GM21526 (cell line): ENCODE data around the gene RCBTB2.

Experiments
- ATAC-seq: cut with Tn5 transposase; IDR thresholded peaks from one replicate; pipeline ENCODE4 v1.9.1; 2021; ENCODE audit warnings: moderate library complexity; ENCODE audit not compliant: unreplicated experiment, low FRiP score

The RCBTB2 gene

DNA sequence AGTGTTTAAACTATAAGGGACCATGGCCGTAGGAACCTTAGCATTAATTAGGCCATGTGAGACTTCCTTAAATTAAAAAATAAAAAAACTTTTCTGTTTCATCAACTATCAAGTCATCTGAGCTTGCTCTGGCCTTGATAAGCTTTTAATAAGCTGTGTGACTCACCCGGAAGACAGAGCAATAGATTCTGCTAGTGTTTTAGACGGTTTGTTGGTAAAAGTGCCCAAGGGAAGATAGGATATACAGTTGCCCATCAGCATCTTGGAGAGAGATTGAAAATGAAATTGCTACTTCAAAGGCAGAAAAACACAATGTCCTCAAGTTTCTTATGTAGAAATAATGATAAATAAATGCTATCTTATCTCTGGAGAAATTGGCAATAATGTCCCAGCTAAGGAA is 31.2 kb upstream of the RCBTB2 start:
- no peak for ATAC-seq

DNA sequence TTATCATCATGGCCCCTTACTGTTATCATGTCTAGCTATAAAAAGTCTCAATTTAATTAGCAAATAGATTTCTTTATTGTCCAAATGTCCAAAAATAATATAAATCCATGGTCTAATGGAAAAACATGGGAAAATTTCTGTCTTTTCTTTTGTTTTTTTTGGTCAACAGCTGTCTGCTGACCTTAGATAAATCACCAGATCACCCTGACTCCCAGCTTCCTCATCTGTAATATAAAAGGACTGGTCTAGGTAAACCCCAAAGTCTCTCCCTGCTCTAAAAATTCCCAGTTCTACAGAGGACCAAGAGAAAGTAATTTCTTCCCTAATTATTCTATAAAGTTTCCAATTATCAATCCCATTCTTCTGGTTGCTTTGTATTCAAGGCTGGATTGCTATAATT is 30.7 kb upstream of the RCBTB2 start:
- ATAC-seq: no peak

- ATAC-seq: peak; percentile 96
Observed at GRCh38 chr13:48562296-48563066, 29.6 kb upstream of the RCBTB2 start.

DNA sequence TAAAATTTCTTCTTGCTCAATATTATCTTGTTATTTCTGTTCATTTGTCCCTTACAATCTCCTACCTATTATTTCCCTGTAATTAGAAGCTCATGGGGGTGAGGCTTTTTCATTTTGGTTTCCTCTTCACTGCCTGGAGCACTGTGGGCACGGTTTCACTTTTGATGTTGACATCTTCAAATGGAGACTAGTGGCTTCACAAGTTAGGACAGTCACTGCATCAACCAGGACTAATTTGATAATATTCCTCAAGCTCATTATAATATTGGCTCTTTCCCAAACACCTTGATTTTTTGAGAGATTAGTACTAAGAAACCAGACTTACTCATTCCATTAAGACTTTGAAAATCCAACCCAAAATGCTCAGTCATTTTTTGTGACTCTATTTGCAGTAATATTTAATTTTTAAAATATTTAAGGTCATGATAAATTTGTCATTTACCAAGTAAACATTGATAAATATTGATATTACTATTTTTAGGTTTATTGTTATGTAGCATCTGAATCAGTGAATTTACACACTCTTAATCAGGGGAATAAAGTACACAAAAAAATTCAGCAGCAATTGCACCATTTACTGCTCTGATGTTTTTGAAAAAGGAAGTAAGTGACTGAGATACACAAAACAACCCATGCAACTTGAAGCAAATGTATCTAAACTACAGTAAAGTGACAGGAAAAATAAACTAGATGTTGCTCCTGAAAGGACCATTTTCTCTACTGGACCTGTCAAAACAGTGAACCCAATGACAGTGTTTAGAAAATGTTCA is 28.8 kb upstream of the RCBTB2 start:
- peak; percentile 3 for ATAC-seq

GRCh38 chr13:48560657-48561337 is 27.9 kb upstream of the RCBTB2 start:
- ATAC-seq: no peak

DNA sequence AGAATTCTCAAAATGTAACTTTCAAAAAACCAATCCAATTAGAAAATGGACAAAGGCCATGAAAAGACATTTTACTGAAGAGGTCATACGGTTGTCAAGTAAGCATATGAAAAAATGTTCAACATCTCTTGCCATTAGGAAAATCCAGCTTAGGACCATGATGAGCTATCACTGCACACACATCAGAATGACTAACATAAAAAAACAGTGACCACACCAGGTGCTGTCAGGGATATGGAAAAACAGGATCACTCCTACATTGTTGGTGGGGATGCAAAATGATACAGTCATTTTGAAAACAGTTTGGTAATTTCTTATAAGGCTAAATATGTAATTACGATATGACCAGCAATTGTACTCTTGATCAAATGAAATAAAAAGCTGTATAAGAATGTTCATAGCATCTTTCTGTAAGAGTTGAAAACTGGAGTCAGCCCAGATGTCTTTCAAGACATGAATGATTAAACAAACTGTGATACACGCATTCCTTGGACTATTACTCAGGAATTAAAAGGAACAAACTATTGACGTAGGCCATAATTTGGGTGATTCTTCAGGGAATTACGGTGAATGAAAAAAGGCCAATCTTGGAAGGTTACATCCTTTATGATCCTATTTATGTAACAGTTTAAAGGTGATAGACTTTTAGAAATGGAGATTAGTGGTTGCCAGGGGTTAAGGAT is 26.9 kb upstream of the RCBTB2 start:
- ATAC-seq: no peak

GRCh38 chr13:48556817-48557216 is 23.9 kb upstream of the RCBTB2 start:
- no peak for ATAC-seq

GRCh38 chr13:48555441-48555840 is 22.6 kb upstream of the RCBTB2 start:
- no peak for ATAC-seq

- ATAC-seq: no peak
Observed at GRCh38 chr13:48551329-48551728, 18.4 kb upstream of the RCBTB2 start.

- no peak for ATAC-seq
Observed at GRCh38 chr13:48549658-48550057, 16.8 kb upstream of the RCBTB2 start.

- no peak for ATAC-seq
Observed at GRCh38 chr13:48547663-48548092, 14.8 kb upstream of the RCBTB2 start.

GRCh38 chr13:48545608-48546007 is 12.7 kb upstream of the RCBTB2 start:
- no peak for ATAC-seq

DNA sequence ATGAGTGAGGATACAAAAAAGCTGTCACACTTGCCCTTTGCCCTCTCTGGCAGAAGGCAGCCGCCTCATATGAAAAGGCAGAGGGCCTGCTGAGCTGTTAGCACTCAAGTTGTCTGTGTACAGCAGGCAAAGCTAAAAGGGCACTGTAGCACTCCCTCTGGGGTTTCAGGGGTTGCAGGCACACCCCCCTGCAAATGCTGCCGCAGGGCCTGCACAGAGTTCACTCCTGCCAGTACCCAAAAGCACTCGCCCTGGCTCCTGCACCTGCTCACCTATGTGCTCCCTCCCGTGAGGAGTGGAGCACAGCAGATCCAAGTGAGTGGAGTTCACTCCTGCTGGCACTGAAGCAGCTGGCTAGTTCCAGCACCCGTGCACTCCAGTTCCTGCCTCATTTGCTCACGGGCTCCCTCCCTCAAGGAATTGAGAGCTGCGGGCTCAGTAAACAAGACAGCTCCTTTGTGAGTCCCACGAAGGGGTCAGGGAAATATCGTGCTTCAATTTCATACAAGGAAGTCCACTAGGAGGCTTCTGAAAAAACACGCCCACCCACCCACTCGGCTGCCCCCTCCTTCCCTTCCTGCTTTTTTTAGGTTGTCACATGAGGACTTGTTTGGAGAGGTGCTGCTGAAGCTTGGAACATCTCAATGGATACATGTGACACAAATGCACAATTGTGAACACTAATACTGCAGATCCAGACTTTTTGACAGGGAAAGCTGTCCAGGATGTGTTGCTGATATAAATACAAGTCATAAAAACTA is 9.9 kb upstream of the RCBTB2 start:
- ATAC-seq: no peak

DNA sequence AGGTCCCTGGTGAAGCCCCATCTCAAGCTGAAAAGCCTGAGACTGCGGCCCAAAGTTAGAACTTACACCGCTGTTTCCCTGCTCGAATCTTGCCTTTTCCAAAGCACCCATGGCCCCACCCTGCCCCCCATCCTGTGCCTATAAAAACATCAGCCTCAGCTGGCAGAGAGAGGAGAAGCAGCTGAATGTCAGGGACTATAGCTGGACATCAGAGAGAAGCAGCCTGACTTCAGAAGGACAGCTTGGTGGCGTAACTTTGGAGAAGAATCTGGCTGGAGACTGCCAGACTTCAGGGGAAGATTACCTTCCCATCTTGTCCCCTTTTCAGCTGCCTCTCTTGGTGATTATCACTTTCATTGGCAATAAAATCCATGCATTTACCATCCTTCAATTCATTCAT is 9.3 kb upstream of the RCBTB2 start:
- ATAC-seq: no peak

DNA sequence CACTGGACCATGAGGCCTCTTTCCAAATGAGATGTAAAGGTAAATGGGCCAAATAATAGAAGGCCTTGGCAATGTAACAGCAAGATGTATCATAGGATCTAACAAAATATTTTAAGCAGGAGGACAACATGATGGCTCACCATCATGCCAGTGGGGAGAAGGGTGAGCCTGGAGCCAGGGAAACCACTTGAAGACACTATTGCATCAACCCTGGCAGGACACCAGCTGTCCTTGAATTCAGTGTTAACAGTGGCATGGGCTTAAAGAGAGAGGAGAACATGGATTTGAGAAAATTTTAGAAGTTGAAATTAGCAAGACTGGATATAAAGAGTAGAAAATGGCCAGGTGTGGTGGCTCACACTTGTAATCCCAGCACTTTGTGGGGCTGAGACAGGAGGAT is 6.7 kb upstream of the RCBTB2 start:
- ATAC-seq: no peak

DNA sequence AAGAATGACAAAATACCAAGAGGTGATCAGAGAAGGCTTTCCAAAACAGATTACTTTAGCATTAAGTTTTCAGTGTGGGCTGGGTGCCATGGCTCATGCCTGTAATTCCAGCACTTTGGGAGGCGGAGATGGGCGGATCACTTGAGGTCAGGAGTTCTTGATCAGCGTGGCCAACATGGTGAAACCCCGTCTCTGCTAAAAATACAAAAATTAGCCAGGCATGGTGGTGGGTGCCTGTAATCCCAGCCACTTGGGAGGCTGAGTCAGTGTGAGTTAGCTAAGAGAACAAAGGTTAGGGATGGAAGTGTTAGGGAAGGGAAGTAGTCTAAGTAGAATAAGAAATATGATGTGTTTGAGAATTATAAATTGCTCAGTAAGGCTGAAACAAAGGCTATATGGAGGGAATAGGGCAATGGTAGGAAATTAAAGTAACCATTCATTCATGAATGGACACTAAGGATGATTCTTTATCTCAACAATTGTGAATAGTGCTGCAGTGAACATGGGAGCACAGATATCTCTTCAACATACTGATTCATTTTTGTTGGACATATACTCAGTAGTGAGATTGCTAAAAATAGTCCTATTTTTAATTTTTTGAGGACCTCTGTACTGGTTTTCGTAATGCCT is 3.9 kb upstream of the RCBTB2 start:
- ATAC-seq: no peak

DNA sequence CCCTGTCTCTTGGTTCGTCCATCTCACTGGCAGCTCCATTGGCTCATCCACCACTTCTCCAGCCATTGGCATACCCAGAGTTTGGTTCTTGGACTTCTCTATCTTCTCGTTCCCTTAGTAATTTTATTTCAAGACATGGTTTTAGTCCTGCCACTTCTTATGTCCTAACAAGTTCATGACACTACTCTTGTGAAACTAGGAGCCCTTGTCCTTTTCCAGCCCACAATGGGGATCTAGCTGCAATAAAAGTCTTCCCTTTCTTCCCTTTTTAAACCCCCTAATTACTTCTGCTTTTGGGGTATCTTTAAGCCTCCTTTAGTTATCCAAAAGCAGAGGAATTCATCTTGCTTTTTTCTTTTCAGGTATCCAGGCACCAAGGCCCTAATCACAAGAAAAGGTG is 2.9 kb upstream of the RCBTB2 start:
- no peak for ATAC-seq

DNA sequence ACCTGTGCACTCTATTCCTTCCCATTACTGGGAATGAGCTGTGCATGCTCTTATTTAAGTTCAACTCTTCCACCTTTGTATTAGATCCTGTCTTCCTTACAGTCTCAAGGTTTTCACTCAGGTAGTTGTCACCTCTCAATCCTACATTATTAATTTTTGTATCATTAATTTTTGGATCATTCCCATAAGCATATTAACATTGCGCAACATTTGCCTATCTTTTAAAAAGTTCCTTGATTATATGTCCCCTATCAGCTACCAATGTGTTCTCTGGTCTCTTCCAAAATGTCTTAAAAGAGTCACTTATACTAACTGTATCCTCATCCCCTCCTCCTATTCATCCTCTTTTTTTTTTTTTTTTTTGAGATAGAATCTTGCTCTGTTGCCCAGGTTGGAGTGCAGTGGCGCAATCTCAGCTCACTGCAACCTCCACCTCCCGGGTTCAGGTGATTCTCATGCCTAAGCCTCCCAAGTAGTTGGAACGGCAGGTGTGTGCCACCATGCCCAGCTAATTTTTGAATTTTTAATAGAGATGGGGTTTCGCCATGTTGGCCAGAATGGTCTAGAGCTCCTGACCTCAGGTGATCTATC is 2.1 kb upstream of the RCBTB2 start:
- ATAC-seq: no peak

DNA sequence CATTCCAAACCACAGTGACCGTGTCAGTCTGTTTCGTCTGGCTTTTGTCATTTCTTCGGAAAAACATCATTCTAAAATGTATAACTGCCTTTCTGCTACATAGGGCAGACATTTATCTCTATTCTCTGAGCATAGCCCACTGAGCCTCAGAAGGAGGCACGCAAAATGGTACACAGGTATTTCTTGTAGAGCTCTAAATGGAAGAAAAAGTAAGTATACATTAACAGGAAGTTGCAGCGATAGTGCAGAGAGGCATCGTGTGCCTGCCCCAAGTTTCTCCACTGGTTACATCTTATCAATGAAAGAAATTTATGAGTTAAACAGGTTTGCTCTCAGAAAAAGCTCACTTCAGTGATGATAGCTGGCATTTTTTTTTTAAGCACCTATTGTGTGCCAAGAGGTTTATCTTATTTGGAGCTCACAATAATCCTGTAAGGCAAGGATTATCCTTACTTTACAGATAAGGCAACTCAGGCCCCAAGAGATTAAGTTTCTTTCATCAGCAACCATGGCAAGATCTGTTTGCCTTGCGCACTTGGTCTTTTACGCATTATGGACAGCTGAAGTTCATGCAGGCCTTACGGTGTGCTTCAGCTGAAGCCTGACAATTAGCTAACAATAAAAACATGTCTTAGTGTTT is 1.2 kb upstream of the RCBTB2 start:
- no peak for ATAC-seq
